GM19238 (cell line): Measurements from ENCODE around the gene ZNF608.

Source experiments
- DNase-seq: peaks from one replicate; pipeline ENCODE4 v3.0.0; 2011; ENCODE audit warnings: low spot score; ENCODE audit not compliant: insufficient read length

Gene ZNF608

GRCh38 chr5:124738681-124739633 is 7.5 kb downstream of the ZNF608 start:
- DNase-seq, result no peak

- no peak for DNase-seq
These were observed 8.8 kb downstream of the ZNF608 start for GRCh38 chr5:124737651-124738050.

GRCh38 chr5:124736805-124737188 is 9.6 kb downstream of the ZNF608 start:
- no peak for DNase-seq

GRCh38 chr5:124736082-124736804 is 10.2 kb downstream of the ZNF608 start:
- DNase-seq, result no peak

DNA sequence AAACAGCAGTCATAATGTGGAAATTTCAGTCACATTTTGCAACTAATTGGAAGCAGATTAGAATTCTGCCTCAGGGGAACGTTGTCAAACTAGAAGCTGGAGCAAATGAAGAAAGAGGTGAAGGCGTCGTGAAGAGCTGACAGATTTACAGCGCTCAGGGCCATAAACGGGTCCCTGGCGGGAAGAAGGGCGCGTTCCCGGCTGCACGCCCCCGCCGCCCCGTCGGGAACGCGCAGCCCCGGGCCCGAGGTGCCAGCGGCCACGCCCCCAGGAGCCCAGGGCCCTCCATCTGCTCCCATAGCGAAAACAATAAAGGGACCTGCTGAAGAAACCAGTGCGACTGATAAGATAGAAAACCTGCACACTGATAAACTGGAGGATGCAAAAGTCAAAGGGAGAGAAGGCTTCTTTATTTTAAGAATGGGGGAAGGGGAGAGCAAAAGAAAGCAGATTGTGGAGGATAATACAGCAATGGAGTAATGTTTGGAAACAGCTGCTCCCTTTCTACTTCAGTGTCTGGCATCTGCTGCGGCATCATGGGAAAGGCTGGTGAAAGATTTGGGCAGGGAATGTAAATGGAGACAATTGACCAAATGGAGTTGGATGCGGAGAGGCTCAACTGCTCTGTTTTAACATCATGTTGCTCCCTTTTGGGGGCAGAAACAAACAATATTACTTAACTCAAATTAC is 11.1 kb downstream of the ZNF608 start:
- no peak for DNase-seq

DNA sequence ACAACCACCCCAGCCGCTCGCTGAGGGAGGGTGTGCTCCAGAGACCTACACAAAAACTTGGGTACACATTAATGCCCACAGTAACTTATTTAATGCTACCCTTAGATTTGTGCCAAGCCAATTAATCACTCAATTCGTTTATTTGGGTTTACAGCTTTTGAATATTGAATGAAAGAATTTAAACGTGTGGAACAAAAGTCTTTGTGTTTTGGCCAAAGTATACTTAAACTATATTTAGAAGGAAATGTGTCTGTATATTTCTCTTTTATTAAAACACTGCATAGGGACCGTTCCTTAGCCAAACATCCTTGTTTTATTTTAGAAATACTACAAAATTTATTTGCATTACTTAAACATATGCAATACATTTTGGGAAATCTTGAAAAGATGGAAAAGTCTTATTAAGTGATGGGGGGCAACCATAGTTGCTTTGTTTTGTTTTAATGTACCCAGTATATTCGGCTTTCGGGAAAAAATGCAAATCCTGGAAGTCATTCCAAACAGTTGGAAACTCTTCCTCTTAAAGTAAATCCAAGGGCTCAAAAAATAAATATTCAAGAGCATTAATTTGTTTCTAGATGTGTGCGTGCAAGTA is 11.8 kb downstream of the ZNF608 start:
- DNase-seq, result no peak

GRCh38 chr5:124733329-124733650 is 13.1 kb downstream of the ZNF608 start:
- DNase-seq, result no peak

DNA sequence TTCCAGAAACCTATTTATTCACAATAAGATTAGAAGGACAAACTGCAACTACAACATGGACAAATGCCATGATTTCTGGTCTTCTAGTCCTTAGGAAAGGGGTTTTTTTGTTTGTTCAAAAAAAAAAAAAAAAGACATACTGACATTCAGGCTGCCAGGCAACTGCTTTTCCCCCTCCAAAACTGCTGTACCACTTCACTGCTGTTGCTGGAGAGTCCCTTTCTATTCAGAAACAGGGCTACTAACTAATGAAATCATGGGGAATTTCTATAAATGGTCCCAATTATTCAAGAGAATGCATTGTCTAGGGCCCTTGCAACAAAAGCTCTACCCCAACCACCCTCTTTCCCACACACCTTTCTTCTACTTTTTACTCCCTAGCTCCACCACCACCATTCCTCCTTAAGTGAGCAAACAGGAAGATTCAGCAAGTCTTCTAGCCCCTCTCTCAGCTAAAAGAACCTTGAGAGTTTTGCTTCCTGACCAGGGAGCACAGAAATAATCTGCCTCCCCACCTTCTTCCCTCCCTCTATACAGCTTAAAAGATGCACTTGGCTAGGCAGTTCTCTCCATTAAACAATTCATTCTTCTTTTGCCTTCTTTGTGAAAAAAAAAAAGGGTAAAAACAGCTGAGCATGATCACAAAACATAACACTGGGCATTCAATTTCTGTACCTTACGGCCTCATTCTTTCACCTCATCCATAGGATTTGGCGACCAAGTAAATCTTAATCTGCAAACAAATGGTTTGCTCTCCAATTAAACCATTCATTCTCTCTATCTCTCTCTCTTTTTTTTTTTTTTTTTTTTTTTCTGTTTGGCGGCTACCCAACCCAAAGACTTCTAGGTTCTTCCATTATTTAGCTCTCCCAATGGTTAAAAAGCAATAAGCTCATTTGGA is 13.8 kb downstream of the ZNF608 start:
- no peak for DNase-seq

DNA sequence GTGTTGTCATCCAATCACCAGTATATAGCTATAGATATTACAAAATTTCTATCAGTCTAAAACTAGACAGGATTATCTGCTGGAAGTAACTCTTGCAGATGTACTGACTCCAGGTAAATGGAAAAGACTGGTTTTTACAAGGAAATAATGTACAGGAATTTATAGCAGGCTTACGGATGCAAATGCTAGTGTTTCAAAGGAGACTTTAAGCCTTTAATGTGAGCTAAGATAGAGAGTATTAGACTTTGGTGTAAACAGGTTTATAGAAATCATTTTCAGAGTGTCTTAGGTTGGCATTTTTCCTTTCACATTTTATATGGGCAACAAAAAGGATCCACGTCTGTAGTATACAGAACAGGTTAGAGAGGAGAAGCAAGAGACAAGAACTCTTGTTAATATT is 16.1 kb downstream of the ZNF608 start:
- no peak for DNase-seq

- no peak for DNase-seq
These were observed 16.6 kb downstream of the ZNF608 start for GRCh38 chr5:124729720-124730359.

DNA sequence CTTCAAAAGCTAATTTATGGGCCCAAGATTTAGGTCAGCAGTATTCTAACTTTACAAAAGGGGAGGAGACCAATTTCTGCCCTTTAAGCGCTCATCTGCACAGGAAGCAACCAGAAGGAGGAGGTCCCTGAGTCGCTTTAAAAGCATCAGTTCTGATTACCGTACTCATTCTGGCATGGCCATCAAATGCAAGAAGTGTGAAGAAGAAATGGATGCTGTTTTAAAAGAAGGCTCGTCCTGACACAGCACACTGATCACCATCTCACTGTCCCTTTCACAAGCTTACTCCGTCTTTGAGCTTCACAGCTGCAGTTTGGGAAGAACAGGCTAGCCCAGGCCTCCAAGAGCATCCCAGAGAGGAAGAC is 17.5 kb downstream of the ZNF608 start:
- no peak for DNase-seq

DNA sequence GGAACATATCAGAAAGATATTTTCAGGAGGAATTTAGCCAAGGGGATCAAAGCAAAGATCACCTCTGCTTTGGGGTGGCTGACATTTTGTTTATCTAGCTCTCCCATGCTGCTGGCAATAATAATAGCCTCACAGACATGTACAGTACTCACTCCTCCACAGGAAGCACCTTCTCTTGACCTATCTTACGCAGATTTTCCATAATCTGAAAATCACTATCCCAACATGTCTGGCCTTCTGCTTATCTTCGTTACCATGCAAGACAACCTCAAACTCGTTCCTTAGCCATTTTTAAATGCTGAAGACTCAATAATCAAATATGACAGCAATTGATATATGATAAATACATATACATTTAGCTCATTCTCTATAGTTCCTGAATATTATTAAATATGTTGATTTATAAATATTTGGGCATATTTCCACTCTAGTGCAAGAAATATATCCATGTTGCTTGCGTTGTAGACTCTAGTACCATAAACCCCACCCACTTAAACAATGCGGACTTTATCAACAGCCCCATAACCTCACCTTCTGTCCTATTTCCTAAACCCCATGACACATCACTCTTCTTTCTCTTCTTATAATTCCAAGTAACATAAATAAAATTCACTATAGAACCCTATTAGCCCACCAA is 18.0 kb downstream of the ZNF608 start:
- no peak for DNase-seq

DNA sequence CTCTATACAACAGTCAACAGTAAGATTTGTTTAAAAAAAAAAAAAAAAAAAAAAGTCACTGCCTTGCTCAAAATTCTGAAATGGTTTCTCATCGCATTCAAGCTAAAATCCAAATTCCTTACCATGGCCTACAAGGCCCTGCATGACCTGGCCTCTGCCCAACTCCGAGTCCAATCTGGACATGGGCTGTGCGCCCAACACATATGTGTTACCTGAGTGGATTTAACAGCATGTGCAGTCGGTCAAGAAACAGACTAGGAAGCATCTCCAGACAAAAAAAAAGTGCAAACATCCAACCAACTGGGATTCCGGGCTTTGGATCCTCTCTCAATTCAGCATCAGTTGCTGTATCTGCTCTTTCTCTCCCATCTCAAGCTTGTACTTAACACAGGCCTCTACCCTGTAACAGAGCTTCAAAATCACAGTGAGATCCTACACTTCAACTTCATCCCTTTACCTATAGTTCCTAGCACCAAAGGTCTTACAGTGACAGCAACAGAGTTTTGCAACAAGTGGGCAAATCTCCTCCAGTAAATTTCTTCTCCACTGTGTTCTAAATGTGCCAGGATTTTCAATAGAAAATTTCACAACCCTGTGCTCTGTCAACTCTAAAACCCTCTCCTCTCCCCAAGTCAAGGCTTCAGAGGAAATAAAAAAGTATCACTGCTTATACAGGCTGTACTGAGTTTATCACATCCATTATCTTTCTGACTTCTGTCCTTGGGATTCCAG is 19.6 kb downstream of the ZNF608 start:
- DNase-seq, result no peak

DNA sequence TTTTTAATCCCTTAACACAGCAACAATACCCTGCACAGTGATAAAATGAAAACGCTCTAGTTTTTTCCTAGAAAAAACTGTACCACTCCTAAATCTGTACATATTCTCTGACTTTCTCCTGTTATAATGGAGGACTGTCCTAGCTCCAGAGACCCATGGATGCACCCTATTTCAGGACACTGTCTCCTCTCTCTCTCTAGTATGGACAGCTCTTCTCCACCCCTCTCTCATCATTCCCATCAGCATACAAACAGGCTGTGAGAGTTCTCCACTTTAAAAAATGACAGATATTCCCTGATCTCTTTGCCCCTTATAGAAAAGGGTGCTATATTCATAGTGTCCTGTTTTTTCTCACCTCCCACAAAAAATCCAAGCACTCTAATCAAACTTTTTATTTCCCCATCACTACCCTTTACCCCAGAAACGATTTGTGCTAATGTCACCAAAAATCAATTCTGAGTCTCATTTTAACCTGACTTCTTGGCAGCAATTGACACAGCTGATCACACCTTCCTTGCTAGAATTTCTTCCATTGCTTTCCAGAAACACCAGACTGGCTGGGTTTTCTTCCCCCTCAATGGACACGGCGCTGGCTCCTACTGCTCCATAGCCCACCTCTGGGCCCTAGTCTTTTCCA is 20.7 kb downstream of the ZNF608 start:
- DNase-seq, result no peak

GRCh38 chr5:124725040-124725434 is 21.4 kb downstream of the ZNF608 start:
- no peak for DNase-seq

DNA sequence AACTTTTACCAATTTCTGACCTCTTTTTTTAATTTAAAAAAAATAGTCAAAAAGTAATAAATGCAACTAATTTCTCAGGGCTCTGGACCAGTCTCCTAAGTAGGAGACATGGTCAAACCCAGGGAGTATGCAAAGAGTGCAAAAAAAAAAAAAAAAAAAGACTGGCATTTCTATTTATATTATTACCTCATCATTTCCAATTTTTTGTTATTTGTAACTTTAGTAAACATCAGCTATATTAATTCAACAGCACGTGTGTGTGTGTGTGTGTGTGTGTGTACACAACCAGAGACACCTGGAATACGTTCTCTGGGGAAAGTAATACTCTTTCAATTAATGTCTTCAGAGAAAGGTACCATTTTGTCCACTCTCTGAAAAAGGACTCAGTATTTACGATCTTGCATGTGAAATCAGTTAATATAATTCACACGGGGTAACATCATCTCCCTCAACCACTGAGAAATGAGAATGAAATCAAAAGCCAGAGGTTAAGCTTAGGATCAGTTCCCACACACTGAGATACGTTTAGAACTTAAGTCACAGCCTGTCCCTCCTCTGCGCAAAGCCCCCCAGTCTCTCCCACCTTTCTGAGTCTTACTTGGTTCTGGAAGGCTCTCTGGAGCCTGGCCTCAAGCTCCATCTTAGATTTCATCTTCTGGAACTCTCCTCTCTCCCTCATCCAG is 21.9 kb downstream of the ZNF608 start:
- no peak for DNase-seq

GRCh38 chr5:124721229-124721735 is 25.2 kb downstream of the ZNF608 start:
- DNase-seq, result no peak

- no peak for DNase-seq
These were observed 25.8 kb downstream of the ZNF608 start for GRCh38 chr5:124720593-124720992.
